ENCODE data around the gene ATOSB.

ATOSB gene

GRCh38 chr9:35114840-35115628 lies 628 bp downstream of the ATOSB start:
- Histone ChIP-seq H2BK5ac (ENCODE audit: low read length) (no peak overlapping the region), H3K4ac (ENCODE audit: low read depth, low read length) (peak overlapping the region; percentile 74), H3K9ac (ENCODE audit: low read length) (peak overlapping the region; percentile 85), H3K23ac (ENCODE audit: low read length) (no peak overlapping the region), H2BK120ac (ENCODE audit: low read depth, low read length) (no peak overlapping the region), H3K4me3 (ENCODE audit: low read length) (peak overlapping the region; percentile 62), H3K18ac (ENCODE audit: low read length) (peak overlapping the region; percentile 81), H3K56ac (ENCODE audit: low read length) (peak overlapping the region; percentile 85), H3K79me2 (ENCODE audit: control insufficient read depth, insufficient read depth, low read length) (no peaks in the 10 kb centered on the region), H3K4me2 (ENCODE audit: low read length) (peak overlapping the region; percentile 94), H2BK15ac (replicated peaks; ENCODE audit: low read depth) (peak overlapping the region; percentile 61), H4K5ac (ENCODE audit: low read length) (no peak overlapping the region), H3K79me1 (ENCODE audit: low read length) (peaks cover 7% of the 10 kb centered on the region), H3K27me3 (ENCODE audit: insufficient read depth, low read length, poor library complexity) (no peaks in the 10 kb centered on the region), H3K36me3 (ENCODE audit: control insufficient read depth, insufficient read depth, low read length) (no peaks in the 10 kb centered on the region), H3K4me1 (ENCODE audit: control insufficient read depth, low read depth, low read length) (peaks cover 9% of the 10 kb centered on the region), H4K8ac (ENCODE audit: low read depth, low read length) (no peak overlapping the region), H2AK5ac (ENCODE audit: low read length) (no peak overlapping the region), H3K27ac (ENCODE audit: low read depth, low read length) (peak overlapping the region; percentile 93)
- no CpG with 5 or more reads among the region's 12 CpGs for WGBS (ENCODE audit: extremely low coverage, insufficient coverage, low lambda C conversion rate)
- peak; percentile 68 for DNase-seq

GRCh38 chr9:35114113-35114839 lies 1.4 kb downstream of the ATOSB start:
- Histone ChIP-seq H3K9ac (ENCODE audit: low read length) (peak overlapping the region; percentile 85), H2BK15ac (replicated peaks; ENCODE audit: low read depth) (peak overlapping the region; percentile 61), H2BK5ac (ENCODE audit: low read length) (peak overlapping the region; percentile 33), H3K23ac (ENCODE audit: low read length) (no peak overlapping the region), H4K5ac (ENCODE audit: low read length) (no peak overlapping the region), H3K4me3 (ENCODE audit: low read length) (no peak overlapping the region), H3K36me3 (ENCODE audit: control insufficient read depth, insufficient read depth, low read length) (no peaks in the 10 kb centered on the region), H3K4ac (ENCODE audit: low read depth, low read length) (peak overlapping the region; percentile 74), H3K79me1 (ENCODE audit: low read length) (peaks cover 10% of the 10 kb centered on the region), H2AK5ac (ENCODE audit: low read length) (no peak overlapping the region), H2BK120ac (ENCODE audit: low read depth, low read length) (no peak overlapping the region), H4K8ac (ENCODE audit: low read depth, low read length) (no peak overlapping the region), H3K4me1 (ENCODE audit: control insufficient read depth, low read depth, low read length) (peaks cover 9% of the 10 kb centered on the region), H3K4me2 (ENCODE audit: low read length) (peak overlapping the region; percentile 94), H3K18ac (ENCODE audit: low read length) (peak overlapping the region; percentile 81), H3K56ac (ENCODE audit: low read length) (peak overlapping the region; percentile 85), H3K79me2 (ENCODE audit: control insufficient read depth, insufficient read depth, low read length) (no peaks in the 10 kb centered on the region), H3K27ac (ENCODE audit: low read depth, low read length) (peak overlapping the region; percentile 93), H3K27me3 (ENCODE audit: insufficient read depth, low read length, poor library complexity) (no peaks in the 10 kb centered on the region)
- WGBS (ENCODE audit: extremely low coverage, insufficient coverage, low lambda C conversion rate): no CpG with 5 or more reads among the region's 5 CpGs
- peak; percentile 100 for DNase-seq

- Histone ChIP-seq H4K8ac (ENCODE audit: low read depth, low read length) (no peak overlapping the region), H3K18ac (ENCODE audit: low read length) (no peak overlapping the region), H3K27me3 (ENCODE audit: insufficient read depth, low read length, poor library complexity) (no peaks in the 10 kb centered on the region), H3K36me3 (ENCODE audit: control insufficient read depth, insufficient read depth, low read length) (no peaks in the 10 kb centered on the region), H3K4ac (ENCODE audit: low read depth, low read length) (peak overlapping the region; percentile 19), H2BK120ac (ENCODE audit: low read depth, low read length) (no peak overlapping the region), H3K27ac (ENCODE audit: low read depth, low read length) (no peak overlapping the region), H3K79me1 (ENCODE audit: low read length) (peaks cover 10% of the 10 kb centered on the region), H3K56ac (ENCODE audit: low read length) (no peak overlapping the region), H2BK5ac (ENCODE audit: low read length) (no peak overlapping the region), H4K5ac (ENCODE audit: low read length) (no peak overlapping the region), H3K4me3 (ENCODE audit: low read length) (no peak overlapping the region), H3K4me1 (ENCODE audit: control insufficient read depth, low read depth, low read length) (peaks cover 9% of the 10 kb centered on the region), H3K79me2 (ENCODE audit: control insufficient read depth, insufficient read depth, low read length) (no peaks in the 10 kb centered on the region), H3K4me2 (ENCODE audit: low read length) (no peak overlapping the region), H3K23ac (ENCODE audit: low read length) (no peak overlapping the region), H2BK15ac (replicated peaks; ENCODE audit: low read depth) (no peak overlapping the region), H3K9ac (ENCODE audit: low read length) (no peak overlapping the region), H2AK5ac (ENCODE audit: low read length) (no peak overlapping the region)
- no CpG with 5 or more reads among the region's 3 CpGs for WGBS (ENCODE audit: extremely low coverage, insufficient coverage, low lambda C conversion rate)
- no peak for DNase-seq
Measured at GRCh38 chr9:35112257-35113020, 3.2 kb downstream of the ATOSB start.

- Histone ChIP-seq H3K18ac (ENCODE audit: low read length) (peak overlapping the region; percentile 20), H3K4me1 (ENCODE audit: control insufficient read depth, low read depth, low read length) (peaks cover 9% of the 10 kb centered on the region), H3K4ac (ENCODE audit: low read depth, low read length) (no peak overlapping the region), H3K27ac (ENCODE audit: low read depth, low read length) (peak overlapping the region; percentile 59), H4K8ac (ENCODE audit: low read depth, low read length) (no peak overlapping the region), H3K36me3 (ENCODE audit: control insufficient read depth, insufficient read depth, low read length) (no peaks in the 10 kb centered on the region), H3K56ac (ENCODE audit: low read length) (peak overlapping the region; percentile 91), H2AK5ac (ENCODE audit: low read length) (no peak overlapping the region), H3K27me3 (ENCODE audit: insufficient read depth, low read length, poor library complexity) (no peaks in the 10 kb centered on the region), H3K4me3 (ENCODE audit: low read length) (peak overlapping the region; percentile 63), H2BK120ac (ENCODE audit: low read depth, low read length) (no peak overlapping the region), H3K79me2 (ENCODE audit: control insufficient read depth, insufficient read depth, low read length) (no peaks in the 10 kb centered on the region), H3K9ac (ENCODE audit: low read length) (peak overlapping the region; percentile 82), H3K23ac (ENCODE audit: low read length) (no peak overlapping the region), H3K4me2 (ENCODE audit: low read length) (peak overlapping the region; percentile 87), H2BK15ac (replicated peaks; ENCODE audit: low read depth) (no peak overlapping the region), H4K5ac (ENCODE audit: low read length) (no peak overlapping the region), H3K79me1 (ENCODE audit: low read length) (peaks cover 10% of the 10 kb centered on the region), H2BK5ac (ENCODE audit: low read length) (no peak overlapping the region)
- peak; percentile 100 for DNase-seq
- WGBS (ENCODE audit: extremely low coverage, insufficient coverage, low lambda C conversion rate): no CpG with 5 or more reads among the region's 57 CpGs
Measured at GRCh38 chr9:35111001-35111933, 4.4 kb downstream of the ATOSB start.

- H3K79me1 ChIP-seq (ENCODE audit: low read length): peaks cover 10% of the 10 kb centered on the region
- H2AK5ac ChIP-seq (ENCODE audit: low read length): no peak overlapping the region
- H3K27ac ChIP-seq (ENCODE audit: low read depth, low read length): no peak overlapping the region
- no peak overlapping the region for H4K8ac ChIP-seq (ENCODE audit: low read depth, low read length)
- H2BK5ac ChIP-seq (ENCODE audit: low read length): no peak overlapping the region
- no peak overlapping the region for H3K18ac ChIP-seq (ENCODE audit: low read length)
- peaks cover 9% of the 10 kb centered on the region for H3K4me1 ChIP-seq (ENCODE audit: control insufficient read depth, low read depth, low read length)
- no peaks in the 10 kb centered on the region for H3K79me2 ChIP-seq (ENCODE audit: control insufficient read depth, insufficient read depth, low read length)
- no peak overlapping the region for H3K9ac ChIP-seq (ENCODE audit: low read length)
- DNase-seq: no peak
- H4K5ac ChIP-seq (ENCODE audit: low read length): no peak overlapping the region
- no CpG with 5 or more reads among the region's 3 CpGs for WGBS (ENCODE audit: extremely low coverage, insufficient coverage, low lambda C conversion rate)
- H2BK120ac ChIP-seq (ENCODE audit: low read depth, low read length): no peak overlapping the region
- no peaks in the 10 kb centered on the region for H3K36me3 ChIP-seq (ENCODE audit: control insufficient read depth, insufficient read depth, low read length)
- H3K4ac ChIP-seq (ENCODE audit: low read depth, low read length): no peak overlapping the region
- H3K4me2 ChIP-seq (ENCODE audit: low read length): no peak overlapping the region
- H2BK15ac ChIP-seq (replicated peaks; ENCODE audit: low read depth): no peak overlapping the region
- no peak overlapping the region for H3K23ac ChIP-seq (ENCODE audit: low read length)
- no peak overlapping the region for H3K56ac ChIP-seq (ENCODE audit: low read length)
- no peaks in the 10 kb centered on the region for H3K27me3 ChIP-seq (ENCODE audit: insufficient read depth, low read length, poor library complexity)
- H3K4me3 ChIP-seq (ENCODE audit: low read length): no peak overlapping the region
Measured at GRCh38 chr9:35110327-35110761, 5.3 kb downstream of the ATOSB start.

All from mesendoderm (in vitro differentiated cells).